Measurements from ENCODE around the gene SHISA5. TPM values are rescaled to one million over a fixed set of nuclear protein-coding genes. Genes with fewer than 3 reads are reported as not detected.

SHISA5 gene
- polyA plus RNA-seq, 1 experiment = 217 TPM

- no peak for DNase-seq (ENCODE audit: low read depth)
- TF ChIP-seq CTCF (IDR thresholded peaks at IDR 0.05; ENCODE audit: insufficient read depth, low read depth, low read length) = peak; percentile 96
- Histone ChIP-seq H3K36me3 (ENCODE audit: control insufficient read depth, insufficient read depth, low read length) (peaks cover 26% of the 10 kb centered on the region), H3K4me3 (ENCODE audit: low read depth, low read length) (no peak overlapping the region), H3K27me3 (ENCODE audit: control insufficient read depth, insufficient read depth, low read length) (no peaks in the 10 kb centered on the region)
- ChIA-PET CTCF (interaction anchor here (0.5 to 3.5 kb wide), 29 partner anchors 9 to 275 kb away, joined by 3 to 25 read pairs (median 4); partner anchors contain the start of genes CCDC51, SLC26A6 and TMA7), POLR2A (no interaction called here)
Observed at GRCh38 chr3:48548729-48549705, 45.0 kb upstream of the SHISA5 start.

- H3K4me3 ChIP-seq (ENCODE audit: low read depth, low read length) = no peak overlapping the region
- no peak for TF ChIP-seq CTCF (IDR thresholded peaks at IDR 0.05; ENCODE audit: insufficient read depth, low read depth, low read length)
- no peak for DNase-seq (ENCODE audit: low read depth)
- H3K27me3 ChIP-seq (ENCODE audit: control insufficient read depth, insufficient read depth, low read length) = no peaks in the 10 kb centered on the region
- H3K36me3 ChIP-seq (ENCODE audit: control insufficient read depth, insufficient read depth, low read length) = peaks cover 28% of the 10 kb centered on the region
- ChIA-PET POLR2A (no interaction called here), CTCF (interaction anchor here (0.7 to 3.5 kb wide), 9 partner anchors 9 to 88 kb away, joined by 3 to 25 read pairs (median 4); a partner anchor contains a TSS)
Observed at GRCh38 chr3:48548126-48548525, 44.2 kb upstream of the SHISA5 start.

- Histone ChIP-seq H3K27me3 (ENCODE audit: control insufficient read depth, insufficient read depth, low read length) (no peaks in the 10 kb centered on the region), H3K4me3 (ENCODE audit: low read depth, low read length) (no peak overlapping the region), H3K36me3 (ENCODE audit: control insufficient read depth, insufficient read depth, low read length) (peaks cover 27% of the 10 kb centered on the region)
- no peak for TF ChIP-seq CTCF (IDR thresholded peaks at IDR 0.05; ENCODE audit: insufficient read depth, low read depth, low read length)
- DNase-seq (ENCODE audit: low read depth) = no peak
- ChIA-PET POLR2A (interaction anchor here (0.6 kb wide), 1 partner anchor 83 kb away, joined by 4 read pairs; no protein-coding TSS in a partner anchor), CTCF (no interaction called here)
Observed at GRCh38 chr3:48546203-48546829, 42.3 kb upstream of the SHISA5 start.

- TF ChIP-seq CTCF (IDR thresholded peaks at IDR 0.05; ENCODE audit: insufficient read depth, low read depth, low read length) = no peak
- ChIA-PET CTCF (interaction anchor here (0.8 kb wide), 1 partner anchor 12 kb away, joined by 3 read pairs; no protein-coding TSS in a partner anchor), POLR2A (no interaction called here)
- Histone ChIP-seq H3K27me3 (ENCODE audit: control insufficient read depth, insufficient read depth, low read length) (no peaks in the 10 kb centered on the region), H3K36me3 (ENCODE audit: control insufficient read depth, insufficient read depth, low read length) (peaks cover 28% of the 10 kb centered on the region), H3K4me3 (ENCODE audit: low read depth, low read length) (no peak overlapping the region)
- DNase-seq (ENCODE audit: low read depth) = no peak
Observed at GRCh38 chr3:48544141-48544540, 40.2 kb upstream of the SHISA5 start.
